GM20431 (cell line): ENCODE data around the gene FAM168B.

ENCODE experiments used
- in situ Hi-C: fragments of 300-500 bp; cut with MseI, MboI; formaldehyde crosslinking; loops from one replicate; pipeline ENCODE4 v1.15.0; 2020; ENCODE audit warnings: low sequenced_read_pairs; ENCODE audit not compliant: unreplicated experiment

The FAM168B gene

DNA sequence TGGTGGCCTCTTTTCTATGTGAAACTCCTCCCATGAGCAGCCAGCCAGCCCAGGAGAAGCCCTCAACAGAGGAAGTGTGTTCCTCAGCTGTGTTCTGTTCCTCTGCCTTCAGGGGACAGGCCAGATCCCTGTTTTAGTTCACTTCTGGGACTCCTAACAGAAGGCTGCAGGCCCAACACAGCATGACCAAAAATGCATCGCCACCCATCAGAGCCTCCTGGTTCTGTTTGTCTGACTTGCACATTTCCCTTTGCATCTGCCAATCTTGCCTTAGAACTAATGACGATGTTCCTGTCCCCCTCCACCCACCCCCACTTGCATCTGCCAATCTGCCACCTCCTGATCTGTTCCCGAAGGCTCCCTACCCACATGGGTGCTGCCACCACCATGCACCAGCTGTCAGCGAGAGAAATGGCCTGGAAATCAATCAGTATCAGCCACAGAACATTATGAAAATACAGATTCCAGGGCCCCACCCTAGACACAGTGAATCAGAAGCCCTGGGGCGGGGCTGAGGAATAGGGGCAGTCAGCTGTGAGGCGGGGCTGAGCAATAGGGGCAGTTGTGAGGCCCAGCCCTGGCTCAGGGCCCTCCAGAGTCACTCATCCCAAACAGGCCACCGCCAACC lies 51.0 kb downstream of the FAM168B start:
- in situ Hi-C loops: no loop called here

DNA sequence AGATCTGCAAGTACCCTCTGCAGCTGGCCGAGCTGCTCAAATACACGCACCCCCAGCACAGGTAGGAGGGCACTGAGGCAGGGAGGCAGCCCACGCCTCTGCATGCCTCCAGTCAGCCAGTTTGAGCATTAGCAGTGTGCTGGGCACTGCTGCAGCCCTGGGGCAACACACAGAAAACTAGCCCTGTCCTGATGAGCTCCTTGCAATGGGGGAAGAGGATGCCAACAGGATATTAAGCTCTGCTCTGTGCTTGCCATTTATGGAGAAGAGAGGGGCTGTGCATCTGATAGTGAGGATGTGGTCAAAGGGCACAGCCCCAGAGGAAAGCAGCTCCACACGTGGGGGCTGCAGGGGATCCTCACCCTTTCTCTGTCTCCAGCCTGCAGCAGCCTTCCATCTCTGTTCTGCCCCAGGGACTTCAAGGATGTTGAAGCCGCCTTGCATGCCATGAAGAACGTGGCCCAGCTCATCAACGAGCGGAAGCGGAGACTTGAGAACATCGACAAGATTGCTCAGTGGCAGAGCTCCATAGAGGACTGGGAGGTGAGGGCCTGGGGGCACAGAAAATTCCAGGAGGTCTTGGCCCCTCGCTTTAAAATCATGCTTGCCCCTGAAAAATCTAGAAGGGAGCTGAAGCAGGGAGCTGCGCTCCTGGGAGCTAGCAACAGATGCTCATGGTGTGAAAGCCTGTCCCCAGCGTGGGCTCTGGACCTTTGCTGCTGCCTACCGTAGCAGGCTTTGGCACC lies 51.7 kb downstream of the FAM168B start:
- in situ Hi-C loops: no loop called here

DNA sequence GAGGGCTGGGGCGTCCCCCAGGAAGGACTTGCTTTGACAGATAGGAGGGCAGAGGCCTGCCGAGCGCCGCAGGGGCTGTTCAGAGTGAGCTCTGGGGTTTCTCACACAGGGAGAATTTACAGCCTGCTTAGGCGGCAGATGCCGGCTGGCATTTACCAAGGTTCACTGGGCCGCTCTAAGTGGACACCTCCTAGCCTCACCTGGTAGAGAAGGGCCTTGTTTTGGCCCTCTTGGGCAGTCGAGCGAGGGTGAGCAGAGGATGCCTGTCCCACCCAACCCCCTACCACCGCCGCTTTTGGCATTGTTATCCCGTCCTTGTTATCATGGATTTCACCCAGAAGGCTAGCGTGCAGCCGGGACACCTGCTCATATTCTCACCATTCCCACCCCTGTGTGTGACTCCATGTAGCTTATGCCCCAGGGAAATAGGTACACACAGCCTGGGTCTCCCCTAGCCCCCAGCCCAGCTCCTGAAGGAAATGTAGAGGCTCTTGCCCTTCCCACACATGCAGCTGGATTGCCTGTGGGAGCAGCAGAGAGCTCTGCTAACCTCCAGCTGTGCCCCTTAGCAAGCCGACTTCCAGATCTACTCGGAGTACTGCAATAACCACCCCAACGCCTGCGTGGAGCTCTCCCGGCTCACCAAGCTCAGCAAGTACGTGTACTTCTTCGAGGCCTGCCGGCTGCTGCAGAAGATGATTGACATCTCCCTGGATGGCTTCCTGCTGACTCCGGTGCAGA lies 52.4 kb downstream of the FAM168B start:
- in situ Hi-C loops: no loop called here

DNA sequence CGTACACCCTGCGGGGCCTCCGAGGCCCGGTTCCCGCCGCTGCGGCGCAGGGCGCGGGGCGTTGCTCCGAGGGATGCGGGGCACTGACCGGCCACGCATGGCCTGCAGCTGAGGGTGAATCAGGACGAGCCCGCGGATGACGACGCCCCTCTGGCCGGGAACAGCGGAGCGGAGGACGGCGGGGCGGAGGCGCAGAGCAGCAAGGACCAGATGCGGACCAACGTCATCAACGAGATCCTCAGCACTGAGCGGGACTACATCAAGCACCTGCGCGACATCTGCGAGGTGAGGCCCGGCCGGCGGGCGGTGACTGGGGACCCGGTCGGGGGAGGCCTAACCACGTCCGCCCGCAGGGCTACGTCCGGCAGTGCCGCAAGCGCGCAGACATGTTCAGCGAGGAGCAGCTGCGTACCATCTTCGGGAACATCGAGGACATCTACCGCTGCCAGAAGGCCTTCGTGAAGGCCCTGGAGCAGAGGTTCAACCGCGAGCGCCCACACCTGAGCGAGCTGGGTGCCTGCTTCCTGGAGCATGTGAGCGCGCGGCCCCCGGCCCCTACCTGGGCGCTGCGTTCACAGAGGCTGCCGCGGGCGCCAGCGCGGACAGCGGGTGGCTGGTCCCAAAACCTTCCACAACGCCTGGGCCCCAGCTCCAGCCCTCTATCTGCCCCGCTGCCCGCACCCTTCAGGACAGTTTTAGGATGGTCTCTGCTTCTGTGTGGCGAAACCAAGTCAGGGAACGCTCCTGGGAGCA lies 53.2 kb downstream of the FAM168B start:
- in situ Hi-C loops: no loop called here

DNA sequence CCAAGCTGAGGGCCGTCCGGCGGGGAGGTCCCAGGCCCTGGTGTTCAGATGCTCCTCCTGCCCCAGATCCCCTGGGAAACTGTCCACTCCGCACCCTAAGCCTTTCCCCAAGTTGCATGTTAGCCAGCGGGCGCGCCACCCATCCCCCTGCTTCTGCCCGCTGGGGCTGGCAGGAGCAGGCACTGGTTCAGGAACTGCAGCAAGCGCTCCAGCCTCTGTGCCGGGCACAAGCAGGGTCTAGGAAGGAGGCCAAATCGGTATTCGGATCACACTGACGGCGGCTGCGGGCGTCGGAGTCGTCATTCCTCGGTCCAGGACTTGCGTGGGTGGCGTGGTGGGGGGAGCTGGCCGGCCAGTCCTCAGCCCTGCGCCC lies 53.7 kb downstream of the FAM168B start:
- in situ Hi-C loops: no loop called here

DNA sequence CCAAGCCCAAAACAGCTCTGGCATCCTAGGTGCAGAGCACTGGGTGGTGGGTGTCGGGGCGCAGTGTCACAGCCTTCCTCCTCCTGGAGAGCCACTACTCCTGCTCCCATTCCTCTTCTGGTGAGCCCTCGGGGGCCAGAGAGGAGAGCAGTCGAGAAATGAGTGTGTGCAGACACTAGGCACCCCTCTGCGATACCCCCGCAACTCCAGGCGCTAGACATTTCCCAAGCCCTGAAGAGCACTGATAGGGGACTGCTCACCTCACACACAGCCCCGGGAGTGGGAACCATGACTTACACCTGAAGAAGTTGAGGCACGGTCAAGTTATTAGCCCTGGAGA lies 54.2 kb downstream of the FAM168B start:
- in situ Hi-C loops: no loop called here

DNA sequence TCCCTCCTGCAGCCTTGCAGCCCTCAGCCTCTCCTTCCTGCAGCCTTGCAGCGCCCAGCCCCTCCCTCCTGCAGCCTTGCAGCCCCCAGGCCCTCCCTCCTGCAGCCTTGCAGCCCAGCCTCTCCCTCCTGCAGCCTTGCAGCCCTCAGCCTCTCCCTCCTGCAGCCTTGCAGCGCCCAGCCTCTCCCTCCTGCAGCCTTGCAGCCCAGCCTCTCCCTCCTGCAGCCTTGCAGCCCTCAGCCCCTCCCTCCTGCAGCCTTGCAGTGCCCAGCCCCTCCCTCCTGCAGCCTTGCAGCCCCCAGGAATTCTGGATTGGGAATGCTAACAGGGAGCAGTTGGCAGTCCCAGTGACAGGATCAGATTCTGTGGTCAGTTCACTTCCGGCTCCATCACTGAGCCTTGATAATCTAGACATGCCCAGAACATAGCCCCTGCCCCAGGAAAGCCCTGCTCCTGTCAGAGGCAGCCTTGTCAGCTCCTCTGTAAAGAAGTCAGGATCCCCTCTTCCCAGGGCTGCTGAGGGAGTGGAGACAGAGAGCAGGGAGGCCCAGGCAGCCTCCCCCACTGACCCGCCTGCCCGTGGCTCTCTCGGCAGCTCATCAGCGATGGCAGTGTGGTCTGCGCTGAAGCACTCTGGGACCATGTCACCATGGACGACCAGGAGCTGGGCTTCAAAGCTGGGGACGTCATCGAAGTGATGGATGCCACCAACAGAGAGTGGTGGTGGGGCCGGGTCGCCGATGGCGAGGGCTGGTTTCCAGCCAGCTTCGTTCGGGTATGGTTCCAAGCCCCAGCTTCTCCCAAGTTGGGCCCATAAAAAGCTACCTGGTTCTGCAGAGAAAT lies 54.8 kb downstream of the FAM168B start:
- in situ Hi-C loops: no loop called here

DNA sequence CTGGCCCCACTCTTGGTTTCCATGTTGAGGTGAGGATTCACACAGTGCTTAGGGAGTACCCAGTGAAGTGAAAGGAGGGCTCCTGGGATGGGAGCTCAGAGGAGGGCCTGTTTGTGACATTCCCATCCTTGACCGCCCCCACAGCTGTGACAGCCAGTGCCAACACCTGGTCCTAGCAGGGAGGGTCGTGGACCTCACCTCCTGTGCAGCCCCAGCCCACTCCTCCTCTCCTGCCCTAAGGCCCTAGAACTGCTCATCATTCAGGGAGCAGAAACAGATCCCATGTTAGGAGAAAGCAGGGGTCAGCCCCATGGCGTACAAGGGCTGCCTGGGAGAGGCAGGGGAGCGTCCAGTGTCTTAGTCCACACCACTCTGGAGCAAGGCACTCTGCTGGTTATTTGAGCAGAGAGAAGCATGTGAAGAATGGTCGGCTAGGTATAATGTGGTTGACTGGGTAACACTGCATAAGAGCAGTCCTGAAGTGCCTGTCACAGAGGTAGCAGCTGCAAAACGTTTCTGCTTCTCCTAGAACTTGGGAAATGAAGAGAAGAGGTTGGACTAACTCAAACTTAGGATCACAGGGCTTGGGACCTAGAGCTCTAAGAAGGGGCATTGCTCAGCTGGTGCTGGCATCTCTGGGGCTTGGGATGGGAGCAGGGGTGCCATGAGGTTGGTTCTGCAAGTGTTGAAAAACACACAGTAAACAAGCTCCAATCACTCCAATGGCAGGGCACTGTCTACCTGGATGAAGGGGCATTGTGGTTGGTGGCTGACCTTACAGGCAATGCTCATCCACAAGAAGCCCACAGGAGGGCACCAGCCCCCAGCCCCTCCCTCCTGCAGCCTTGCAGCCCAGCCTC lies 55.6 kb downstream of the FAM168B start:
- in situ Hi-C loops: no loop called here

DNA sequence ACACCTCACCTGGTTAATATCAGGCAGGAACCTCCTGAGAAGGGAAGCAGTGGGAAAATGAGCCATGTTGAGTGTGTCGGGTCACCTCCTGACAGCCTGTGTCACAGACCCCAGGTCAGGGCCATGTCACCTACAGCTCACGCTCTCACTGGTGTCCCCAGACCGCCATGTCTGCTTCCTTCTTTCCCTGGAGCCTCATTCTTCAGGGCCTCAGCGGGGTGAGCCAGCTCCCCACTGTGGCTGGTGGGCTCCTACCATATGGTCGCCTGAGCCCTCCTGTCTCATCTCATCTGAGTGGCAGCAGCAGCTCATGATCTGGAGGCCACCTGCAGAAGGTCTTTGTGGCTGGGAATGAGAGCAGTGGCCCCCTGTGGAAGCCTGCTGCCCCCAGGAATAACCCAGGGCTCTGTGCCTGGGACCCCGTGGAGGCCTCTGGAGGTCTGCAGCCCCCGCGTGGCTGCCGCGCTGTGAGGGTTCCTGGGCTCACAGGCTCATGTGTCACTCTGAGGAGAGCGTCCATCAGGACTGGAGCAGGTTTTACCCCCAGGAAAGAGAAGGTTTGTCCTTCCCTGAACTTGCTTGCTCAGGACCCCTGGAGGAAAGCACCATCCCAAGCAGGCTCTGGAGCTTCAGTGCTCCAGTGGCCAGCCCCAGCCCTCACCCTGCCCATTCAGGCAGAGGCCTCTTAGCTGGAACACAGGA lies 56.4 kb downstream of the FAM168B start:
- in situ Hi-C loops: no loop called here

DNA sequence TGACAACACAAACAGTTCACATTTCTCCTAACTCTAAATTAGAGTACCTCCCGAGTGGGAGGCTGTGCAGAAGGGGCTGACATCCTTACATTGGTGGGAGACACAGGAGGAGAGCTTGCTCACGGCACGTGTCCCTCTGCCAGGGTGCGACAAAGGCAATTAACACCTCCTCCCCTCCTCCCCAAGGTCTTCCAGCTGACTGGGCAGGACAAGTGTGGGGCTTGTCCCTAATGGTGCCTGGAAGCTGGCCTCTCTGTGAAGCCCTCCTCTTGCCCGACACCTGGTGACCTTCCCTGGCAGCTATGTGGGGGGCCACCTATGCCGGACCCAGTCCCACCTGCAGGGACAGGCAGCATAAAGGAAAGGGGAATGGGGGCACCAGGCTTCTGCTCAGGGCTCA lies 57.0 kb downstream of the FAM168B start:
- in situ Hi-C loops: no loop called here

DNA sequence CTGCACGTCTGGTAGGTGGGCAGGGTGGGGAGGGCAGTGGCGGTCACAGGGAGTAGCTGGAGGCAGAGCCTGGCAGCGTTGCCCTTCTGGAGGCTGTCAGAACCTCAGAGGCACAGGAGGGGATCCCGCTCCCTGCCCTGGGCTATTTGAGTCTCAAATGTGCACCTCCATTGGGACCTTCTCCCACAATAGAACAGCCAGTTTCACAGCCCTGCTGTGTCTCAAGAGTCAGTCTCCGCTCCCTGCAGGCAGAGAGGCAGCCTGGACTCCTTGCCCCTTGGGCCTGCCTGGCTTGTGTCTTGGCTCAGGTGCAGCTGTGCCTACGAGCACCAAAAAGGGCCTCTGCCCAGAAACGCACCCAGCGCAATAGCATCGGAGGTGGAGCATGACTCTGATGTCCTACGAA lies 57.4 kb downstream of the FAM168B start:
- in situ Hi-C loops: no loop called here

DNA sequence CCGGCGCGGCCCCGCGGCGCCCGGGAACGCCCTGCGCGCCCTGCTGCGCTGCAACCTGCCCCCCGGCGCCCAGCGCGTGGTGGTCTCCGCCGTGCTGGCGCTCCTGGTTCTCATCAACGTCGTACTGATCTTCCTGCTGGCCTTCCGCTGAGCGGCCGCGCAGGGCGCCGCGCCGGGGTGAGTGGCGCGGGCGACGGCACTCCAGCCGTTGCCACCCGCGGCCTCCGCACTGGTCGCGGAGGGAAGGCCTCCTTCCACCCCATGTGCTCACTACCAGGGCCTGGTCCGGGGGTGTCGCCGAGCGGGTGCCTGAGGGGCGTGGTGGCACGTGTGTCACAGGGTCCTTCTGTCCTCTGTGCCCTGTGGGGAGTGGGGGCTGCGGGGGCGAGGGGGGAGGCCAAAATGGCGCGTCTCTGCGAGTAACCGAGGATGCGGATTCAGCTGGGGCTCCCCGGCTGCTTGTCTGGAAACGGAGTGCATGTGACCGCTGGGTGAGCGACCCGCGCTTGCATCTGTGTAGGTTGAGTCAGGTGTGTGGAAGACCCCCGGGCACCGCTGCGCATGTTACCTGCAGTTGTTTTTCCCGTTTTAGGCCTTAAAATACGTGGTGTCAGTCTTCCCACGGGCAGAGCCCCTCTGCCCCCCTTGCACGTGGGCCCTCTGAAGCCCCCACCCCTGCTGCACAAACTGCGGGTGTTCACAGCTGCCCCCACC lies 58.0 kb downstream of the FAM168B start:
- in situ Hi-C loops: no loop called here

DNA sequence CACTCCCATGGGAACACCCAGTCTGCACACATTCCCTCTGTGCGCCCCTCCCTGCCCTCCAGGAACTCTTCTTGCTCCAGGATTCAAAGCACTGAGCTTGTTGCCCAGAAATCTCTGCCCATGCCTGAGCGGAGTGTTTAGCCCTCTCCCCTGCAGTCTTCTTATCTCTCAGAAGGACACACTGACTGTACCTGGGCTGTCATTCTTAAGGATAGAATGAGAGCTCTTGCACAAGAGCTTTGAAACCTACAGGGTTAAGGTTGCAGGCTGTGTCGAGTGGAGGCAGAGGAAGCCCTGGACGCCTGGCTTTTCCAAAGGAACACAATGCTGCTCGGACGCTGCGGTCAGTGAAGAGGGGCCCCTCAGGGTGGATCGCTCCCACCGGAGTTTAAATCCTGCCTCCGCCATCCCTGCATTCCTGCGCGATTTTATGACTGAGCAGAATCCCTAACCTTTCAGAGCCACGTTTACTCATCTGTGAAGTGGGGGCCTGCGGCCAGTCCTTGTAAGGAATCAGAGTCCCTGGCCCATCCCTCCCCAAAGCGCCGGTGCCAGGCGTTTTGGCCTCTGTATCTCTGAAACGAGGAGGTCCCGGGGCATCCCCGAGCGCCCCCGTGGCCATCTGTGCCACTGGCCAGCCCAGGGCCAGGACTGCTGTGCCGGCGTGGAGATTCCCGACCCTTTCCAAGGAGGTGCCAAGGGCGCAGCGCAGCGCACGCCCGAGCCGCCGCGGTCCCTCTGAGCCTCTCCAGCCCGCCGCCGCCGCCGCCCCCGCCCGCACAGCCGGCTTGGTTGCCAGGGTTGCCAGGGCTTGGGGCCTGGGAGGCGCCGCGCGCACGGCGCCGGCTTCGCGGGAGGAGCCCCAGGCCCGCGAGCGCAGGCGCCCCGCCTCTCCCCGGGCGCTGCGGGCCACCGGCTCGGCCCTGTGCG lies 58.9 kb downstream of the FAM168B start:
- in situ Hi-C loops: no loop called here

DNA sequence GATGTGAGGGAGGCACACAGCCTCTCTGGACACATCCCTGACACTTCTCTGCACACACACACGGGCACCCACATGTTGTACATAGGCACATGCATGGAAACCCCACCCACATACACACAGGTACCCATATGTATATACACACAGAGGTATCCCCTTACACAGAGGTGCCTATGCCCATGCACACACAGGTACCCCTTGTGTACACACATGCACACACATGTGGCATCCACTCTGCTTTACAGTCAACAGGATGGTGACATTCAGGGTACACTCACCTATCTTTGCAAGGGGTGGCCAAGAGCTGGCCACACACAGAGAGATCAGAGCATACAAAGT lies 59.5 kb downstream of the FAM168B start:
- in situ Hi-C loops: no loop called here

DNA sequence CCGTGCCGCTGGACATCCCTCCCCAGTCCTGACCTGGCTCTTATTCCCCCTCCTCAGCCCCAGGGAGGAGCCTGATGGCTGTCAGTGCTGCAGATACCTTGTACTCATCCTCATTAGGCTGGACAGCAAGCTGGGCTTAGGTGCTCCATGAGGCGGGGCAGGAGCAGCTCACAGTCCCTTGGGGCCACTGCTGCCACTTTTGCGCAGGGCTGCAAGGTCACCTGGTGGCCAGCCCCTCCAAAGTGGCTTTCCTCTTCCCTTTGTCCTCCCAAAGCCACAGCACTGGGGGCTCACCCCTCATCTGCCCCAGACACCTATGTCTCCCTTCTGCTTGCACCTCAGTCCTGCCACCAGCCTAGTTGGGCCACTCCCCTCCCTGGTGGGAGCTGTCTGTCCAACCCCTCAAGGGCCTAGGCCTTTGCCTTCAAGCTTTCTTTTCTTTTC lies 60.8 kb downstream of the FAM168B start:
- in situ Hi-C loops: no loop called here

DNA sequence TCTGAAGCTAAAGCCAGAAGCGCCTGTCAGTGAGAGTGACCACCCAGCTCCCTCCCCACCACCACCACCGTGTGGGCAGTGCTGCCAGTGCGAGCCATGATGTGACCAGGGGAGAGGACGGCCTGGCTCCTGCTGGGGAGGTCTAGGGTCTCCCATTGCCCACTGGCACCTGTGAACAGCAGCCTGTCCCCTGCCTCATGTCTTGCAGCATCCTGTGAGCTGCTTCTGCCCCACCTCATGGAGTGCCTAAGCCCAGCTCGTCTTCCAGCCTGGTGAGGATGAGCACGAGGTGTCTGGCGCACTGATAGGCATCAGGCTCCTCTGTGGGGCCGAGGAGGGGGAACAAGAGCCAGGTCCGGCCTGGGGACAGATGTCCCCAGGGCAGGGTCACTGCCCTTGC lies 61.4 kb downstream of the FAM168B start:
- in situ Hi-C loops: no loop called here

DNA sequence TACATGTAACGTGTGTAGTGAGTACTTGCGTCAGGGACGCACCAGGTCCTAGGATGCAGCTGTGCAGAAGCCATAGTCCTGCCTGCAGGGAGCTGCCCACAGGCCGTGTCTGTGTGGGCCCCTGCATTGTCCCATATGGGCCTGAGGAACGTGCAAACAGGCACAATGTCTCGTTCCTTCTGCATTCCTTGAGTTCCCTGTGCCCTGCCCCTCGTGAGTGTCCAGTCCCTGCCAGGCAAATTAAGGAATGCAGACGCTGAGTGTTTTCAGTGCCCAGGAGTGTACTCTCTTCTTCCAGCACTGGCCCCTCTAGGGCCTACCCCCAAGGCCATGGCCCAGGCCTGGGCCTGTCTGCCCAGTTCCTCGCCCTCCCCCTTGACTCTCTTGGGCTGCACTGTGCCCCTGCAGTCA lies 61.8 kb downstream of the FAM168B start:
- in situ Hi-C loops: no loop called here
